GM18498 (cell line): ENCODE measurements around the gene BLOC1S1.

ENCODE experiments used
- ATAC-seq: cut with Tn5 transposase; IDR thresholded peaks from one replicate; pipeline ENCODE4 v1.9.1; 2021; ENCODE audit warnings: mild to moderate bottlenecking, moderate library complexity; ENCODE audit not compliant: unreplicated experiment

Gene BLOC1S1

DNA sequence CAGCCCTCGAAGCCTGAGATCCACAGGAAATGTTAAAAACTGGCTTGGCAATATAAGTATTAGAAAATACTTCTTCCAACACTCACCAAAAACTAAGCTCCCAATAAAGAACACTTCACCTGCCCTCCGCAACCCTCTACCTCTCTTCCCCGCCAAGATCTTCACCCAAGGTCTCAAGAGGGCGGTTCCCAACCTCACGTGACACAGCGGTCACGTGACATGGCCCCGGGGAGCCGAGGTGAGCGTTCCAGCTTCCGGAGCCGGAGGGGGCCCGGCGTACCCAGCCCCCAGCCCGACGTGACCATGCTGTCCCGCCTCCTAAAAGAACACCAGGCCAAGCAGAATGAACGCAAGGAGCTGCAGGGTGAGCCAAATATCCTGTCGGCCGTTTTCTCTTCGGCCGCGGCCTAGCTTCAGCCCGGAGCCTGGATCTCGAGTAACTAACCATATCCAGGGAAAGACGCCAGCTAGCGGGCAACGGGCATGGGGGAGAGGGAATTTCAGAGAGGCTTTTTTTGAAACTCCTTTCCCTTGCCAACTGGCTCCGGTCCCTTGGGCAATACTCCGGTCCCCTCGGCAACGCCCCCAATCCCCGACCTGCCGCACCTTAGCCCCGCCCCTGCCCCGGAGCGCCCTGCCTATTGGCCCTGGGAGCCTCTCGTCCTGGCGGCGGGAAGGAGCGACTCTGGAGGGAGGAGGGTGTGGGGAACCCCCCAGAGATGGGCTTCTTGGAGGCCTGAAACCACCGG, at the start of gene BLOC1S1:
Gene BLOC1S1, plus strand, starts transcription at position 214 of the 749 bp plus-strand sequence. Its CDS starts 6 bp downstream, at position 220.
- peak; percentile 96 for ATAC-seq

DNA sequence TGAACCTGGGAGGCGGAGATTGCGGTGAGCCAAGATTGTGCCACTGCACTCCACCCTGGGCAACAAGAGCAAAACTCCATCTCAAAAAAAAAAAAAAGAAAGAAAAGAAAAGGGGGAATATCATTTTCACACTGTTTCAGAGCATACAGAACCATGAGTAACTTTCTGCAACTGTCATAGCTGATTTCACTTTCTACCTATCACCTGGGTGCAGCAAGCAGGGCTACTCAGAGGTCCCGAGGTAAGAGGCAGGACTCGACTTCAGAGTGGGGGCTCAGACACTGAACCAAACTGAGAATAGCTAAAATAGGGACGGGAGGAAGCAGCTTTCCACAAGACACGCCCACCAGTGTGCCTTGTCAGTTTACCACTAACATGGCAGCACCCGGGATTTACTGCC, 49.3 kb upstream of the BLOC1S1 start:
- peak; percentile 51 for ATAC-seq

DNA sequence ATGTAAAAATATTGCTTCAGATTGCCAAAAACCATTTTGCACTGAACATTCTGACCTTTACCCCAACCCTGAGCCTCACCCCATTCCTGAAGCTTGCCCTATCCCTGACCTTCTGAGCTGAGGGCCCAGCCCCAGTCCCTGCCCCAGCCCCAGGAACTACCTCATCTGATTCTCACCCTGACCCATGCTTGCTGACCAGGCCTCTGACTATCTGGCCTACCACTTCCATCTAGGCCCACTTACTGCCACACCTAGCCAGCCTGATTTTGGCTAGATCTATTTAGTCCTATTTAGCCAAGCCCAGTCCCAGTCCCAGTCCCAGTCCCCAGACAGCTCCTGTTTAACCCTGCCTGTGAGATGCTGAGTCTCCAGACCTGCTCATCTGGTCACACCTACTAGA, 45.6 kb upstream of the BLOC1S1 start:
- no peak for ATAC-seq

DNA sequence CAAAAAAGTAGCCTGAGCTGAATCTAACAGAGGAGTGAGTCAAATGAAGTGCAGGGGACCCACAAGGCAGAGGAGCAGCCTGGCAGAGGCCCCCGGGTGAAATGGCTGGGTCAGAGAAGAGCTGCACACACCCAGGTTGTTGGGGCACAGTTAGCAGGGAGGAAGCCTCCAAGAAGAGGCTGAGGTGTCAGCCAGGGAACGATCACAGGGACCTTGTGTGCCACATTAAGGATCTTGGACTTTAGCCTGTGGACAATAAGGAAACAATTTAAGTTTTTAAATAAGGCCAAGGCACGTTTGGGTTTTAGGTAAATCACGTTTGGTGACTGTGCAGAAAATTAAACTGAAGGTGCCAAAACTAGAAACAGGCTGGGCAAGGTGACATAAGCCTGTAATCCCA, 44.1 kb upstream of the BLOC1S1 start:
- no peak for ATAC-seq

DNA sequence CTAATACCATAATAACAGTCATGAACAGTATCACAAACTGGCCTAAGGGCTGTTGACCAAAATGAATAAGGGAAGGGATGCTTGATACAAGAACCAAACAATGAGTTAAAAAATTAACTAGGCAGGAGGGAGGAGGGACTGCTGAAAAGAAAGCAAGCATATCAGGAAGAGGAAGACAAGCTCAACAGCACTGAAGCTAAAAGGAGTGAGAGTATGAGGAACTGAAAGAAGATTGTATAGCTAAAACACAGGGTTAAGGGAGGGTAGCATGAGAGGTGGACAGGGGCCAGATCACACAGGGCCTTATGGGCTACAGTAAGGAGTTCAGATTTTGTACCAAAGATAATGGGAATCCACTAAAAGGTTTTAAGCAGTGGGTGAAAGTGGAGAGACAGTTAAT, 42.2 kb upstream of the BLOC1S1 start:
- ATAC-seq = peak; percentile 99

DNA sequence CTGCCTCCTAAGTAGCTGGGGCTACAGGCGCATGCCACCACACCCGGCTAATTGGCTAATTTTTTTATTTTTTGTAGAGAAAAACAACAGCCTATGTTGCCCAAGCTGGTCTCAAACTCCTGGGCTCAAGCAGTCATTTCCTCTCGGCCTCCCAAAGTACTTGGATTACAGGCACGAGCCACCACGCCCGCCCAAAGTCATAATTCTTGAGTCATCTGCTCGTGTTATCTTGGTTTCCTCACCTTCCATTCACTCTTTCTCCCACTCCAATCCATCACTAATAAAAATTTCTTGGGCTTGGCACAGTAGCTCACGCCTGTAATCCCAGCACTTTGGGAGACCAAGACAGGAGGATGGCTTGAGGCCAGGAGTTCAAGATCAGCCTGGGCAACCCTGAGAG, 40.2 kb upstream of the BLOC1S1 start:
- ATAC-seq = no peak

DNA sequence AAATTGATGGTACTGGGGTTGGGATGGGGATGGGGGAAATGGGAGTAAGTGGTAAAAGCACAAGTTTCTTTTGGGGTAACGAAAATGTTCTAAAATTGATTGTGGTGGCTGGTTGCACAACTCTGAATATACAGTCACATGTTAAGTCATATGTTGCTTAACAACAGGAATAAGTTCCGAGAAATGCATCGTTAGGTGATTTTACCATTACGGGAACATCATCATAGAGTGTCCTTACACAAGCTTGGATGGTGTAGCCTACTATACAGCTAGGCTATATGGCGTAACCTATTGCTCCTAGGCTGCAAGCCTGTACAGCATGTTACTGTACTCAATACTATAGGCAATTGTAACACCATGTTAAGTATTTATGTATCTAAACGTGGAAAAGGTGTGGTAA, 39.1 kb upstream of the BLOC1S1 start:
- ATAC-seq = no peak

DNA sequence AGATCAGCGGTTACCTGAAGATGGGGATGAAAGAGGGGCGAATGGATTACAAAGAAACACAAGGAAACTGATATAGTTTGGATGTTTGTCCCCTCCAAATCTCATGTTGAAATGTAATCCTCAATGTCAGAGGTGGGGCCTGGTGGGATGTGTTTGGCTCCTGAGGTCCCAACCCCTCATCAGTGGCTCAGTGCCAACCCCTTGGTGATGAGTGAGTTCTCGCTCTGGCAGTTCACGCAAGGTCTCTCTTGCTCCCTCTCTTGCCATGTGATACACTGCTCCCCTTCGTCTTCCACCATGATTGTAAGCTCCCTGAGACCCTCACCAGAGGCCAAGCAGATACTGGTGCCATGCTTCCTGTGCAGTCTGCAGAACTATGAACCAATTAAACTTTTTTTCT, 36.2 kb upstream of the BLOC1S1 start:
- ATAC-seq = no peak

DNA sequence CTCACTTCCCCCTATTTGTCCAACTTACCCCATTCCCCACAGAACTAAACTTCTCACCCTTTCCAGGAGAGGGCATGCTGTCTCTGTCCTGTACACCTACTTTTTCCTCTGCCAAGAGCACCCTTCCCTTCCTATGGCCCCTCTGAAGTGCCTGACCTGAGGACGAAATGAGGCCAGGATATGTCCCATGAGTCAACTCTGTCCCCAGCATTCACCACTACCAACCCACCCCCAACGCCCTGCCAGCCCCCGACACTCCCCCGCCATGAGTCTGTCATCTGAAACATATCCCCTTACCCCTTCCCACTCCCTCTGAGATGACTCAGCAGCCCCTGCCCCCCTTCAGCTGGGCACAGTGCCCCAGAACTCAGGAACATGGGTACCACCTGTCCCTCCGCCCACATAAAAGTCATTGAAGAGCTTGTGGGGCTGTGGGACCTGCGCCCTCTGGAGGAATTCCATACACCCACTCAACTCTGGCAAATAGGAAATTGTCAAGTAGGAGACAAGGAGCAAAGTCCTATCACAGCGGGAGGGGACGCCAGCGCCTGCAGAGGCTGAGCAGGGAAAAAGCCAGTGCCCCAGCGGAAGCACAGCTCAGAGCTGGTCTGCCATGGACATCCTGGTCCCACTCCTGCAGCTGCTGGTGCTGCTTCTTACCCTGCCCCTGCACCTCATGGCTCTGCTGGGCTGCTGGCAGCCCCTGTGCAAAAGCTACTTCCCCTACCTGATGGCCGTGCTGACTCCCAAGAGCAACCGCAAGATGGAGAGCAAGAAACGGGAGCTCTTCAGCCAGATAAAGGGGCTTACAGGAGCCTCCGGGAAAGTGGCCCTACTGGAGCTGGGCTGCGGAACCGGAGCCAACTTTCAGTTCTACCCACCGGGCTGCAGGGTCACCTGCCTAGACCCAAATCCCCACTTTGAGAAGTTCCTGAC, 34.4 kb upstream of the BLOC1S1 start:
- no peak for ATAC-seq

DNA sequence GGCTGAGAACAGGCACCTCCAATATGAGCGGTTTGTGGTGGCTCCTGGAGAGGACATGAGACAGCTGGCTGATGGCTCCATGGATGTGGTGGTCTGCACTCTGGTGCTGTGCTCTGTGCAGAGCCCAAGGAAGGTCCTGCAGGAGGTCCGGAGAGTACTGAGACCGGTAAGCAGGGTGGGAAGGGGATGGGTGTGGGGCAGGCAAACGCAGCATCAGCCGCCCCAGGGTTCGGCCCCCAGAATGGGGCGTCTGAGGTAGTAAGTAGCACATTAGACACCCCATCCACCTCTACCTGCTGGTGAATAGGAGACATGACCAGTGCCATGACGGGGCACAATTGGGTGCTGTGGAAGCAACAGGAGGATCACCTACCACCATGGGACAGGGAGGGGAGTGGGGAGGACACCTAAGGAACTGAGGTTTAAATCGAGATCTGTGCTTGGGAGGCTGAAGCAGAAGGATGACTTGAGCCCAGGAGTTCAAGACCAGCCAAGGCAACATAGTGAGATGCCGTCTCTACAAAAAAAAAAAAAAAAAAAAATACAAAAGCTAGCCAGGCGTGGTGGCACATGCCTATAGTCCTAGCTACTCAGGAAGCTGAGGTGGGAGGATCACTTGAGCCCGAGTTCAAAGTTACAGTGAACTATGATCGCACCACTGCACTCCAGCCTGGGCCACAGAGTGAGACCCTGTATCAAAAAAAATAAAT, 33.6 kb upstream of the BLOC1S1 start:
- ATAC-seq = no peak

DNA sequence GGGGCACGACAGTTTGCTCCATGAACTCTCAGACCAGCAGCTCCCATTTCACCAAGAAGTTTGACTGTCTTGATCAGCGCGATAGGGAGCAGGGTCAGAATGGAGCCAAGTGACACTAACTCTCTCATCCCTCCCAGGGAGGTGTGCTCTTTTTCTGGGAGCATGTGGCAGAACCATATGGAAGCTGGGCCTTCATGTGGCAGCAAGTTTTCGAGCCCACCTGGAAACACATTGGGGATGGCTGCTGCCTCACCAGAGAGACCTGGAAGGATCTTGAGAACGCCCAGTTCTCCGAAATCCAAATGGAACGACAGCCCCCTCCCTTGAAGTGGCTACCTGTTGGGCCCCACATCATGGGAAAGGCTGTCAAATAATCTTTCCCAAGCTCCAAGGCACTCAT, 32.2 kb upstream of the BLOC1S1 start:
- ATAC-seq = no peak

DNA sequence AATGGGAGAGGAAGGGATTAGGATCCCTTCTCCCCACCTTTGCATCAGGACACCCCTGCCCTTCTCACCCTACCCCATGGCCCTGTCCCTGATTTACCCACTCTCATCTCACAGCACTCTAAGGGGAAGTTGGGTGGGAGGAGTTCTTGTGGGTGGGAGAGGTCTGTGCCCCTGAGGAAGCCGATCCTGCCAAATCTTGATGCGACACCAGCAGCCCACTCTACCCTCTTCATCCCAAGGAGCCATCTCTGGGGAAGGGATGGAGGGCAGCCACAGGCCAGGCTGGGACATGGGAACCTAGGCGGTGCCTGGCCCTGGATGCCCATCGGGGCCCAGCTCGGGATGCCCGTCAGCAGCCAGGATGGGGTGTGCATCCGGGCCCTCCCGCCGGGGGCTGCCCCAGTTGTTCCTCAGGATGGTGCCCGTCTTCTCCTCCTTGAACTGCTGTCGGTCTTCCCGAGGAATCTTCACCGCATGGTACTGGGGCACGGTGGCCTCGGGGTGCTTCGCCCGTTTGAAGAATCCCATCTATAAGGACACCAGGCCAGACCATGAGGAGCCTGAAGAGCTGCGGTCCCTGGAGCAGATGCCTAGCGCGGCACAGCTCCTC, 31.0 kb upstream of the BLOC1S1 start:
- no peak for ATAC-seq

DNA sequence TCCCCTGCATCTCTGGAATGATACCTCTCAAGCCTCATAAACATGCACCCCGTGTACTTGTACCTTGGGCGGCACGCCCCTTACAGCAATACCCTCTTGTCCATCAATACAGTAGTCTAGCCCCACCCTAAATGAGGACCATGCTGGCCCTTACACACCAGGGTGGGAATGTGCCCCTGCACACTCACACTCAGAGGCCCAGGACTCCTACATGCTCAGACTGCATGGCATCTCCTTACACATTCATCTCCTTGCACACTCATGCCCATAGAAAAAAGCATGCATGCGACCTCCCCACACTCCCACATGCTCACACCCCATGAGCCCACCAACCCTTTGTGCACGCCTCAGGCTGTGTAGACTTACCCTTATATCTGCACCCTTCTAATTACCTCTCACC, 30.2 kb upstream of the BLOC1S1 start:
- ATAC-seq = no peak

DNA sequence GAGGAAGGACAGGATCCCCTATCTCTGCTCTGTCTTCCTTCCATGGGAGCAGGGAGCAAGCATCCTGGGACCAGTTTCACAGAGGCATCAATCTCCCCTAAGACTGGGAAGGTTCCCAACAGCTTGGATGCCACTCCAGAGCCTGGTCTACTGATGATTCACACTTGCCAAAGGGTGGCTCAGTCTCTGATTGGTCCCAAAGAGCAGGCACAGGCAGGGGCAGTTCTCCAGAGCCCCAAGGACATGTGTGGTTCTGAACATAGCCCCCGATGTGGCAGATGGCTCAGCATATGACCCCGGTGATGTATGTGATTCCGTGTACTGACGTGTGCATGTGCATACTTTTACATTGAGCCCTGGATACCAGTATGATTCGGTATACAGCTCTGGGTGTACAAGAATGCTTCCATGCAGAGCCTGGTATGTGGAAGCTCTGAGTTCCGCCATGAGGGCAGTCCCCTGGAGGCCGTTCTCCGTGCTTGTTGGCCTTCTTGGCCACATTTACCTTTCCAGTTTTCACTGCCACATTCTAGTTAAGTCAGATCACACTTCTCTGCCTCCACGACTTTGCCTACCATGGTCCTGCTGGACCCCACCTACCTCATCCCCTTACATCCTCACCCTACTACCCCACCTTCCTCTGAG, 29.4 kb upstream of the BLOC1S1 start:
- no peak for ATAC-seq

DNA sequence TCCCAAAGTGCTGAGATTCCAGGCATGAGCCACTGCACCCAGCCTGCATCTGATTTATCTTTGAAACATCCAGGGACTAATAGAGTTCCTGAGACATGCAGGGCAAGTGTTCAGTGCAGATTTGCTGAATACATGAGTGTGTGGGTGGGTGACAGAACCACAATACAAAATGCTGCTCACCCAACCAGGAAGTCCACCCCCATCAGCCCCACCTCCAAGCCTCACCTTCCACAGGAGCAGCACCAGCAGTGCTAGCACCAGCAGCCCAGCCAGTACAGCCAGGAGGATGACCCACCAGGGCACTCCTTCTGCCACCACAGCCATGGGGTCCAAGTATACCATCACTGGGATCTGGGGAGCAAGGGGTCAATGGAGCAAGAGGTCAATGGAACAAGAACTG, 28.1 kb upstream of the BLOC1S1 start:
- ATAC-seq = peak; percentile 78

DNA sequence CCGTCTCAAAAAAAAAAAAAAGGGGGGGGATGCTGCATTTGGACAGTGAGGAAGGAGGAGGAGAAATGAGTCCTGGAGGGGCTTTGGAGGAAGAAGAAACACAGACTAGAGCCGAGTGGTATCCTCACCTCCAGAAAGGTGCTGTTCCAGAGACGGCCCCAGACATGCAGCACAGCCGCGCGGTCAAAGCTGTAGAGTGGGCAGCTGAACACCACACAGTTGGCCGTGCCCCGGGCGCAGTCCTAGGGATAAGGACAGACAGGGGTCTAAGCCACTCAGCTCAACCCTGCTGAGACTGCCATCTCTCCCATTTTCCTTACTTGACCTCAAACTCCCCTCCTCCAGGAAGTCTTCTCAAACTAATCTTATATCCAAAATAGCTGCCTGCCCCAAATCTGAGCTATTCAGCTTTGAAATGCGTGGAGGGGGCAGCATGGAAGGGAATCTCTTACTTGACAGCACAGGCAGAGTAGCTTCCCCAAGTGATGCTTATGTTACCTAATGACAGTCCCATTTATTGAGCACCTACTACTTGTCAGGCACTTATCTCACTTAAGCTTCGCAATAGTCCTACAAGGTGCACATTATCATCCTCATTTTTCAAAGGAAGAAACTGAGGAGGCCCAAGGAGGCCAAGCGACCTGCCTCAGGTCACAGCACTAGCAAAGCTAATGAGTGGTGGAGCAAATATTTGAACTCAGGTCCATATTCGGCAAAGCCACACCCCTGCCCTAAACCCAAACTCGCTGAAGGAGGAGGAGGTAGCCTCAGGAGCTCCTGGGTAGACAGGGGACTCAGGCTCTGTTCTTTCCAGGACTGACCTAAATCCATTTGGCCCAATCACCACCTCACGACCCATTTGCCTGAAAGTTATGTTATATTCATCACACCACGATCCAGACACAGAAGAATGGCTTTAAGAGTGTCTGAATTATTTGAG, 26.9 kb upstream of the BLOC1S1 start:
- no peak for ATAC-seq

DNA sequence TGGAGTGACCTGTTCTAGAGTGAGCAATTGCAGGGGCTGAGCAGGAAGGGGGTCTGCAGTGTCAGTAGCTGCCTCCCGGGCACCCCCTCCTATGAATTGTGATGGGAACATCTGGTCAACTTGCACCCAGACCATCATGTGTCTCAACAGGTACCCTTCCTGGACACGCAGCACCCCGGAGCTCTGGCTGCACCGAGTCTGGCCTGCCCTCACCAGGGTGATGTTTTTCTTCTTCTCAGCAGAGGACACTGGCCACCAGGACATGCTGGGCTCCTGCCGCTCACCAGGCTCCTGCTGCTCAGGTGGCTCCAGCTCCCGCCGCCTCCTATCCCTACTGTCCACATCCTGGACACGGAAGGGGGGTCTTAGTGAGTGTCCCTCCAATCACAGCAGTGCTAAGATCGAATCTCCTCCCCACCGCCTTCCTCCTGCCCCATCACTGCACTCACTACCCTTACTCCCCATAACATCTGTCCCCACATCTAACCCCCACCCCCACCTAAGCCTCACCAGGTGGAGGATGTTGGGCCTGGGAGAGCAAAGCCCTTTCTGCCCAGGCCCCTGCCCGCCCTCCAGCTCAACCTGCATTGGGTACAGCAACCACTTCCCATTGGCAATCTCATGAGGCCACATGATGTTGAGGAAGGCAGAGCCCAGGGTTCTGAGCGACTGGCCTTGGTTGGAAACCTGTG, 23.1 kb upstream of the BLOC1S1 start:
- no peak for ATAC-seq

DNA sequence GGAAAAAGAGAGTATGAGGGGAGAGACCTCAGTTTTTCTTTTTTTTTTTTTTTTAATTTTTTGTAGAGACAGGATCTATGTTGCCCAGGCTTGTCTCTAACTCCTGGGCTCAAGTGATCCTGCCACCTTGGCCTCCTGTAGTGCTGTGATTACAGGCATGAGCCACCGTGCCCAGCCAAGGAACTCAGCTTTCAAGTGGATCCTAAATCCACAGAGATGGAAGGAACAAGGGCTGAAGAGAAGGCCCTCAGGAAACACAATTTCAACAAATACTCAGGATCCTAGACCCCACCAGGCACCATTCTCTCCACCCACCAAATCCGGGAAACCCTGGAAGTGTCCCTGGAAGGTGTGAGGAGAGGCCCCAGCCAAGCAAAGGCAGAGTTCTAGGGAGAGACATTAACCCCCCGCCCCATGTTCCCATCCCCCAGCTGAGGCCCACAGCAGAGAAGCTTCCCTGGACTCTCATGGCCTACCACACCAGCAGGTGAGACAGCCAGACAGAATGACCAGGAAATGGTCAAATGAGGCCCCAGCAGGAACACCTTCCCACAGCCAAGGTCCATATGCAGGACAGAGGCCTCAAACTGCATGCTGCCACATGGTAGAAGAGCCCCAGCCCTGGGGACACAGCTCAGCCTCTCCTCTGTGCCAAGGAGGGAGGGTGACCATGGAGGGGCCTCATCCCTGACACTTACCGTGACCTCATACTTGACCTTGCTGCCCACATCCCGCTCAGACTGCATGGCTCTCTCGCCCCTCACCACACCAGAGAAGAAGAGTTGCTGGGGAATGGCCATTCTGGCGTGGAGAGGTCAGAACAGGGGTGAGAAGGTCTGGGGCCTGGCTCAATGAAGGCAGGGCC, 22.3 kb upstream of the BLOC1S1 start:
- no peak for ATAC-seq
